Keratinocyte (primary cell): ENCODE data around the gene GAB1. TPM values are rescaled to one million over a fixed set of nuclear protein-coding genes. Genes with fewer than 3 reads are reported as not detected.

Experiments
- DNase-seq: peaks from one replicate; pipeline ENCODE4 v3.0.0-alpha.2; 2011; ENCODE audit warnings: low read depth, missing footprints, low spot score
- FAIRE-seq: peaks from 2 replicates; lab custom pipeline; 2011; peaks lifted over from hg19 to GRCh38; lab: Jason Lieb, UNC
- H2AFZ ChIP-seq: 2 replicates; pipeline ENCODE4 v1.6.0; 2012; ENCODE audit warnings: low read length, control low read depth, inconsistent platforms; ENCODE audit not compliant: control insufficient read depth
- H3K27ac ChIP-seq: 2 replicates; pipeline ENCODE4 v1.5.1; 2011; ENCODE audit warnings: low read length; ENCODE audit not compliant: control insufficient read depth, insufficient read depth
- H3K27me3 ChIP-seq: 3 replicates; pipeline ENCODE4 v1.6.0; 2011; ENCODE audit warnings: low read length; ENCODE audit not compliant: control insufficient read depth, insufficient read depth; ENCODE audit errors: extremely low read depth
- H3K36me3 ChIP-seq, 2 experiments: 2 replicates in 1 of 2; 3 replicates in 1 of 2; pipeline ENCODE4 v1.5.1; 2011; ENCODE audit warnings: low read length in 2 of 2, mild to moderate bottlenecking in 1 of 2; ENCODE audit not compliant: control insufficient read depth in 2 of 2, insufficient read depth in 2 of 2; ENCODE audit errors: extremely low read depth in 1 of 2
- H3K4me1 ChIP-seq: 3 replicates; pipeline ENCODE4 v1.5.1; 2011; ENCODE audit warnings: low read length; ENCODE audit not compliant: control insufficient read depth, insufficient read depth; ENCODE audit errors: extremely low read depth
- H3K4me2 ChIP-seq: 3 replicates; pipeline ENCODE4 v1.6.0; 2011; ENCODE audit warnings: low read depth, low read length; ENCODE audit not compliant: control insufficient read depth, insufficient read depth; ENCODE audit errors: extremely low read depth
- H3K4me3 ChIP-seq, 3 experiments: fragments of 200-600 bp in 1 of 3; sonication (generic) in 1 of 3; 2 replicates in 2 of 3; 3 replicates in 1 of 3; pipeline ENCODE4 v1.5.1; 2011 to 2016; ENCODE audit warnings: low read length in 3 of 3, mild to moderate bottlenecking in 3 of 3, control low read depth in 2 of 3, inconsistent platforms in 1 of 3, low read depth in 1 of 3, mixed read lengths in 1 of 3, mixed run types in 1 of 3, moderate library complexity in 1 of 3; ENCODE audit not compliant: control insufficient read depth in 2 of 3, insufficient read depth in 2 of 3; ENCODE audit errors: extremely low read depth in 1 of 3
- H3K79me2 ChIP-seq: 2 replicates; pipeline ENCODE4 v1.6.0; 2012; ENCODE audit warnings: low read length; ENCODE audit not compliant: control insufficient read depth, insufficient read depth
- H3K9ac ChIP-seq: 3 replicates; pipeline ENCODE4 v1.6.0; 2011; ENCODE audit warnings: low read length; ENCODE audit not compliant: control insufficient read depth, insufficient read depth; ENCODE audit errors: extremely low read depth
- H3K9me1 ChIP-seq: 3 replicates; pipeline ENCODE4 v1.6.0; 2011; ENCODE audit warnings: low read length; ENCODE audit not compliant: control insufficient read depth, insufficient read depth; ENCODE audit errors: extremely low read depth
- H3K9me3 ChIP-seq: 2 replicates; pipeline ENCODE4 v1.5.1; 2012; ENCODE audit warnings: low read depth, low read length; ENCODE audit not compliant: control insufficient read depth
- H4K20me1 ChIP-seq: 3 replicates; pipeline ENCODE4 v1.6.0; 2011; ENCODE audit warnings: low read length; ENCODE audit not compliant: control insufficient read depth, insufficient read depth; ENCODE audit errors: extremely low read depth
- CTCF ChIP-seq, 3 experiments: IDR thresholded peaks in 1 of 3; conservative IDR thresholded peaks in 1 of 3; optimal IDR thresholded peaks in 1 of 3; 2 replicates in 2 of 3; 3 replicates in 1 of 3; pipeline versions ENCODE3 to v1.5.1; 2011; ENCODE audit warnings: low read length in 3 of 3, mild to moderate bottlenecking in 3 of 3, moderate library complexity in 2 of 3, control low read depth in 1 of 3, inconsistent platforms in 1 of 3; ENCODE audit not compliant: insufficient read depth in 2 of 3; ENCODE audit errors: extremely low read depth in 1 of 3
- EZH2 ChIP-seq: IDR thresholded peaks from one replicate; pipeline ENCODE4 v1.6.1; 2012; ENCODE audit warnings: inconsistent platforms, mild to moderate bottlenecking, low read length, moderate library complexity
- dilution Hi-C: fragments of 300-500 bp; cut with MboI; formaldehyde crosslinking; loops from one replicate; pipeline ENCODE4 v1.7.0; 2020; ENCODE audit warnings: low sequenced_read_pairs; ENCODE audit not compliant: extremely low pct_ligation_motif_present
- polyA plus RNA-seq, 5 experiments: library from polyadenylated mRNA; depleted of rRNA in 3 of 5; stranded (reverse) in 3 of 5; stranded (forward) in 1 of 5; unstranded in 1 of 5; fragments of >200 nt; gene quantifications; 1 replicate in 1 of 5; 2 replicates in 3 of 5; 3 replicates in 1 of 5; pipeline versions ENCODE4 v1.2.1 to v1.2.3, GENCODE V29; 2011 to 2012; ENCODE audit warnings: missing spikeins in 2 of 5, low read depth in 1 of 5, low replicate concordance in 1 of 5

The GAB1 gene
- polyA plus RNA-seq, 1 donor (not counting 4 experiments of a cell fraction or from before 2014, with no cell fraction given) = 11.0 TPM

GRCh38 chr4:143311924-143312323 lies 24.8 kb upstream of the GAB1 start:
- TF ChIP-seq CTCF (optimal IDR thresholded peaks at IDR 0.05 in 1 of 3, IDR thresholded peaks at IDR 0.05 in 1 of 3, conservative IDR thresholded peaks at IDR 0.05 in 1 of 3; ENCODE audit: extremely low read depth in 1 of 3, insufficient read depth in 2 of 3, low read length in 3 of 3) (no peak), EZH2 (no peak)
- Histone ChIP-seq H3K27ac (no peak overlapping the region), H3K9ac (no peak overlapping the region), H3K79me2 (no peaks in the 10 kb centered on the region), H2AFZ (no peak overlapping the region), H3K9me1 (no peaks in the 10 kb centered on the region), H3K36me3 (no peaks in the 10 kb centered on the region), H3K4me3 (no peak overlapping the region), H4K20me1 (no peaks in the 10 kb centered on the region), H3K4me1 (no peaks in the 10 kb centered on the region), H3K27me3 (no peaks in the 10 kb centered on the region), H3K9me3 (no peaks in the 10 kb centered on the region), H3K4me2 (no peak overlapping the region)
- FAIRE-seq (no peak), DNase-seq (no peak)
- dilution Hi-C loops = no loop called here

- Histone ChIP-seq H3K4me3 (no peak overlapping the region), H3K27me3 (no peaks in the 10 kb centered on the region), H3K27ac (no peak overlapping the region), H3K9me3 (no peaks in the 10 kb centered on the region), H3K4me1 (no peaks in the 10 kb centered on the region), H2AFZ (no peak overlapping the region), H3K9ac (no peak overlapping the region), H4K20me1 (no peaks in the 10 kb centered on the region), H3K9me1 (no peaks in the 10 kb centered on the region), H3K36me3 (no peaks in the 10 kb centered on the region), H3K4me2 (no peak overlapping the region), H3K79me2 (no peaks in the 10 kb centered on the region)
- TF ChIP-seq CTCF (optimal IDR thresholded peaks at IDR 0.05 in 1 of 3, IDR thresholded peaks at IDR 0.05 in 1 of 3, conservative IDR thresholded peaks at IDR 0.05 in 1 of 3; ENCODE audit: extremely low read depth in 1 of 3, insufficient read depth in 2 of 3, low read length in 3 of 3) (no peak), EZH2 (no peak)
- DNase-seq (no peak), FAIRE-seq (no peak)
- dilution Hi-C loops = no loop called here
Observed at GRCh38 chr4:143313521-143313920, 23.2 kb upstream of the GAB1 start.
